SK-N-MC (cell line): ENCODE measurements around the gene MAP3K5.

Experiments
- EZH2 ChIP-seq: fragments of 200-600 bp; sonication (generic); IDR thresholded peaks from one replicate; pipeline ENCODE4 v1.6.1; 2017; ENCODE audit warnings: antibody characterized with exemption
- FOXP2 ChIP-seq: optimal IDR thresholded peaks from 2 replicates; pipeline ENCODE3; 2011; ENCODE audit warnings: mild to moderate bottlenecking, moderate library complexity; ENCODE audit not compliant: insufficient read depth; ENCODE audit errors: extremely low read length, control extremely low read depth
- POLR2AphosphoS5 ChIP-seq: IDR thresholded peaks from 2 replicates; pipeline ENCODE4 v1.6.1; 2012; ENCODE audit warnings: mild to moderate bottlenecking, low read depth, low read length, borderline replicate concordance

DNA sequence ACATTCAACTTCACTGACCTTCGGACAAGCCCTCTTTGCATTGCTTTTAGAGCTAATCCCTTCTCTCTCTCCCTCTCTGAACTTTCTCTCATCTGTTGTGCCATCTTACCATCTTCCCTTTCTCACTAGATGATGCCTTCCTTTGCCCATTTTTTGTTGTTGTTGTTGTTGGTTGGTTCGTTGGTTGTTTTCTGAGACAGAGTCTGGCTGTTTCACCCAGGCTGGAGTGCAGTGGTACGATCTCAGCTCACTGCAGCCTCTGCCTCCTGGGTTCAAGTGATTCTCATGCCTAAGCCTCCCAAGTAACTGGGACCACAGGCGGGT, 18.8 kb downstream of the MAP3K5 start:
- TF ChIP-seq POLR2AphosphoS5 (no peak), EZH2 (no peak), FOXP2 (no peak)
